ENCODE data around the gene PLCL1.

The PLCL1 gene

GRCh38 chr2:197960786-197961185 is 156.4 kb downstream of the PLCL1 start:
- no peaks in the 10 kb centered on the region for H3K27me3 Mint-ChIP-seq
- H3K27ac Mint-ChIP-seq = no peak overlapping the region
- peaks cover 28% of the 10 kb centered on the region for H3K9me3 Mint-ChIP-seq
- H3K36me3 Mint-ChIP-seq = peaks cover 11% of the 10 kb centered on the region
- H3K4me1 Mint-ChIP-seq = no peaks in the 10 kb centered on the region
- no peak overlapping the region for H3K4me3 Mint-ChIP-seq
- CTCF ChIA-PET = no interaction called here
- DNase-seq = no peak

GRCh38 chr2:197964720-197965119 is 160.3 kb downstream of the PLCL1 start:
- CTCF ChIA-PET = no interaction called here
- no peaks in the 10 kb centered on the region for H3K4me1 Mint-ChIP-seq

GRCh38 chr2:197965756-197966155 is 161.4 kb downstream of the PLCL1 start:
- Mint-ChIP-seq H3K27me3 (no peaks in the 10 kb centered on the region), H3K4me3 (no peak overlapping the region)
- no peak for DNase-seq

More at GRCh38 chr2:197964720-197965119, 160.3 kb downstream of the PLCL1 start:
- DNase-seq = no peak
- peaks cover 25% of the 10 kb centered on the region for H3K9me3 Mint-ChIP-seq
- no peak overlapping the region for H3K4me3 Mint-ChIP-seq
- no peaks in the 10 kb centered on the region for H3K27me3 Mint-ChIP-seq
- H3K36me3 Mint-ChIP-seq = peaks cover 9% of the 10 kb centered on the region
- no peak overlapping the region for H3K27ac Mint-ChIP-seq

GRCh38 chr2:197969391-197969893 is 165.0 kb downstream of the PLCL1 start:
- Mint-ChIP-seq H3K4me3 (no peak overlapping the region), H3K4me1 (no peaks in the 10 kb centered on the region), H3K27me3 (no peaks in the 10 kb centered on the region), H3K9me3 (peaks cover 16% of the 10 kb centered on the region), H3K36me3 (peaks cover 8% of the 10 kb centered on the region), H3K27ac (no peak overlapping the region)
- CTCF ChIA-PET = no interaction called here
- no peak for DNase-seq

More at GRCh38 chr2:197965756-197966155, 161.4 kb downstream of the PLCL1 start:
- H3K27ac Mint-ChIP-seq = no peak overlapping the region
- H3K4me1 Mint-ChIP-seq = no peaks in the 10 kb centered on the region
- H3K36me3 Mint-ChIP-seq = peaks cover 9% of the 10 kb centered on the region
- H3K9me3 Mint-ChIP-seq = peaks cover 25% of the 10 kb centered on the region
- CTCF ChIA-PET = no interaction called here

- no peaks in the 10 kb centered on the region for H3K27me3 Mint-ChIP-seq
- no peaks in the 10 kb centered on the region for H3K4me1 Mint-ChIP-seq
- CTCF ChIA-PET = no interaction called here
- H3K4me3 Mint-ChIP-seq = no peak overlapping the region
- no peak for DNase-seq
- no peaks in the 10 kb centered on the region for H3K9me3 Mint-ChIP-seq
- no peaks in the 10 kb centered on the region for H3K36me3 Mint-ChIP-seq
- H3K27ac Mint-ChIP-seq = no peak overlapping the region
These were observed 167.7 kb downstream of the PLCL1 start for GRCh38 chr2:197972061-197972460.

GRCh38 chr2:197972587-197972986 is 168.2 kb downstream of the PLCL1 start:
- H3K4me1 Mint-ChIP-seq = no peaks in the 10 kb centered on the region
- H3K4me3 Mint-ChIP-seq = no peak overlapping the region
- no peak for DNase-seq
- H3K27ac Mint-ChIP-seq = no peak overlapping the region
- CTCF ChIA-PET = no interaction called here
- no peaks in the 10 kb centered on the region for H3K27me3 Mint-ChIP-seq
- H3K36me3 Mint-ChIP-seq = no peaks in the 10 kb centered on the region
- H3K9me3 Mint-ChIP-seq = no peaks in the 10 kb centered on the region

GRCh38 chr2:197973772-197974171 is 169.4 kb downstream of the PLCL1 start:
- no peaks in the 10 kb centered on the region for H3K36me3 Mint-ChIP-seq
- H3K9me3 Mint-ChIP-seq = no peaks in the 10 kb centered on the region
- no peak for DNase-seq
- H3K27me3 Mint-ChIP-seq = no peaks in the 10 kb centered on the region
- CTCF ChIA-PET = no interaction called here
- no peak overlapping the region for H3K27ac Mint-ChIP-seq
- no peak overlapping the region for H3K4me3 Mint-ChIP-seq
- H3K4me1 Mint-ChIP-seq = no peaks in the 10 kb centered on the region

GRCh38 chr2:197975931-197976519 is 171.6 kb downstream of the PLCL1 start:
- no peak overlapping the region for H3K4me3 Mint-ChIP-seq
- no peaks in the 10 kb centered on the region for H3K9me3 Mint-ChIP-seq
- no peaks in the 10 kb centered on the region for H3K36me3 Mint-ChIP-seq
- CTCF ChIA-PET = no interaction called here
- H3K4me1 Mint-ChIP-seq = no peaks in the 10 kb centered on the region
- no peak for DNase-seq
- no peaks in the 10 kb centered on the region for H3K27me3 Mint-ChIP-seq
- no peak overlapping the region for H3K27ac Mint-ChIP-seq

GRCh38 chr2:197978971-197979370 is 174.6 kb downstream of the PLCL1 start:
- no peaks in the 10 kb centered on the region for H3K36me3 Mint-ChIP-seq
- H3K4me3 Mint-ChIP-seq = no peak overlapping the region
- CTCF ChIA-PET = no interaction called here
- no peaks in the 10 kb centered on the region for H3K27me3 Mint-ChIP-seq
- DNase-seq = no peak
- no peaks in the 10 kb centered on the region for H3K4me1 Mint-ChIP-seq
- no peaks in the 10 kb centered on the region for H3K9me3 Mint-ChIP-seq
- no peak overlapping the region for H3K27ac Mint-ChIP-seq

- no peaks in the 10 kb centered on the region for H3K27me3 Mint-ChIP-seq
- H3K4me1 Mint-ChIP-seq = no peaks in the 10 kb centered on the region
- H3K27ac Mint-ChIP-seq = no peak overlapping the region
- CTCF ChIA-PET = interaction anchor here (1.2 kb wide), 1 partner anchor 204 kb away, joined by 3 read pairs; no protein-coding TSS in a partner anchor
- H3K4me3 Mint-ChIP-seq = no peak overlapping the region
- no peaks in the 10 kb centered on the region for H3K36me3 Mint-ChIP-seq
- no peak for DNase-seq
- no peaks in the 10 kb centered on the region for H3K9me3 Mint-ChIP-seq
These were observed 178.2 kb downstream of the PLCL1 start for GRCh38 chr2:197982565-197982964.

GRCh38 chr2:197985029-197985638 is 180.7 kb downstream of the PLCL1 start:
- H3K27ac Mint-ChIP-seq = no peak overlapping the region
- H3K36me3 Mint-ChIP-seq = no peaks in the 10 kb centered on the region
- no peak for DNase-seq
- no peaks in the 10 kb centered on the region for H3K9me3 Mint-ChIP-seq
- no peak overlapping the region for H3K4me3 Mint-ChIP-seq
- no peaks in the 10 kb centered on the region for H3K4me1 Mint-ChIP-seq
- H3K27me3 Mint-ChIP-seq = no peaks in the 10 kb centered on the region
- CTCF ChIA-PET = interaction anchor here (1.0 to 2.1 kb wide), 2 partner anchors 8 to 135 kb away, joined by 3 to 5 read pairs; no protein-coding TSS in a partner anchor

GRCh38 chr2:197986977-197987376 is 182.6 kb downstream of the PLCL1 start:
- Mint-ChIP-seq H3K36me3 (no peaks in the 10 kb centered on the region), H3K4me3 (no peak overlapping the region), H3K4me1 (no peaks in the 10 kb centered on the region), H3K27ac (no peak overlapping the region), H3K27me3 (no peaks in the 10 kb centered on the region), H3K9me3 (peaks cover 4% of the 10 kb centered on the region)
- DNase-seq = no peak
- CTCF ChIA-PET = interaction anchor here (0.6 to 2.1 kb wide), 2 partner anchors 136 to 1191 kb away, joined by 3 to 5 read pairs; no protein-coding TSS in a partner anchor

GRCh38 chr2:197990356-197990755 is 186.0 kb downstream of the PLCL1 start:
- Mint-ChIP-seq H3K36me3 (no peaks in the 10 kb centered on the region), H3K4me1 (no peaks in the 10 kb centered on the region), H3K27ac (no peak overlapping the region), H3K27me3 (no peaks in the 10 kb centered on the region), H3K9me3 (peaks cover 4% of the 10 kb centered on the region), H3K4me3 (no peak overlapping the region)
- CTCF ChIA-PET = no interaction called here
- no peak for DNase-seq

- Mint-ChIP-seq H3K36me3 (no peaks in the 10 kb centered on the region), H3K9me3 (peaks cover 4% of the 10 kb centered on the region), H3K4me3 (no peak overlapping the region), H3K27ac (no peak overlapping the region), H3K27me3 (no peaks in the 10 kb centered on the region), H3K4me1 (peaks cover 10% of the 10 kb centered on the region)
- DNase-seq = no peak
- CTCF ChIA-PET = no interaction called here
These were observed 188.2 kb downstream of the PLCL1 start for GRCh38 chr2:197992482-197993133.

- no peak for DNase-seq
- H3K9me3 Mint-ChIP-seq = peaks cover 4% of the 10 kb centered on the region
These were observed 189.0 kb downstream of the PLCL1 start for GRCh38 chr2:197993363-197993762.

More at GRCh38 chr2:197993363-197993762, 189.0 kb downstream of the PLCL1 start:
- peaks cover 12% of the 10 kb centered on the region for H3K4me1 Mint-ChIP-seq
- H3K36me3 Mint-ChIP-seq = no peaks in the 10 kb centered on the region
- no peak overlapping the region for H3K27ac Mint-ChIP-seq
- no peaks in the 10 kb centered on the region for H3K27me3 Mint-ChIP-seq
- no peak overlapping the region for H3K4me3 Mint-ChIP-seq
- CTCF ChIA-PET = interaction anchor here (1.0 kb wide), 1 partner anchor 60 kb away, joined by 3 read pairs; no protein-coding TSS in a partner anchor

All from activated naive CD4-positive, alpha-beta T cell treated with anti-CD3 and anti-CD28 coated beads, Interleukin-2, amount 10 ng/mL, durations not matched to agents 7 days and 5 days (primary cell).